Measurements from ENCODE around the gene ANAPC1.
"Not testable (repeated sequence)": the region's sequence is repeated elsewhere in the genome, so short reads cannot be mapped to it uniquely, and the experiment has no call there.

- TF ChIP-seq CTCF (IDR thresholded peaks at IDR 0.05; ENCODE audit: insufficient read depth, low read length, poor library complexity, severe bottlenecking); EZH2phosphoT487 (conservative IDR thresholded peaks at IDR 0.05; ENCODE audit: low read length): not testable (repeated sequence)
These were observed 102.4 kb downstream of the ANAPC1 start for GRCh38 chr2:111781443-111782094.
